Hepatocyte (in vitro differentiated cells): ENCODE results near the gene SESN1. TPM values are rescaled to one million over a fixed set of nuclear protein-coding genes. Genes with fewer than 3 reads are reported as not detected.
A peak's percentile ranks its signal among the peaks of the same experiment; 100 is the strongest.

Experiments
- DNase-seq: peaks from one replicate; pipeline ENCODE4 v3.0.0-alpha.2; 2016; ENCODE audit warnings: low spot score
- H2AFZ ChIP-seq: fragments of 200-600 bp; sonication (generic); 2 replicates; pipeline ENCODE4 v1.6.0; 2016; ENCODE audit warnings: antibody characterized with exemption, mild to moderate bottlenecking
- H3K27ac ChIP-seq: fragments of 200-600 bp; sonication (generic); 2 replicates; pipeline ENCODE4 v1.5.1; 2016; ENCODE audit warnings: mild to moderate bottlenecking
- H3K27me3 ChIP-seq: fragments of 200-600 bp; sonication (generic); 2 replicates; pipeline ENCODE4 v1.6.1; 2016
- H3K36me3 ChIP-seq: fragments of 200-600 bp; sonication (generic); replicated peaks from 2 replicates; pipeline ENCODE4 v1.5.1; 2016; ENCODE audit warnings: low read depth; ENCODE audit not compliant: insufficient read depth
- H3K4me1 ChIP-seq: fragments of 200-600 bp; sonication (generic); 2 replicates; pipeline ENCODE4 v1.5.1; 2016; ENCODE audit warnings: mild to moderate bottlenecking, moderate library complexity; ENCODE audit not compliant: insufficient read depth
- H3K4me2 ChIP-seq: fragments of 200-600 bp; sonication (generic); 2 replicates; pipeline ENCODE4 v1.6.0; 2016
- H3K4me3 ChIP-seq: fragments of 200-600 bp; sonication (generic); 2 replicates; pipeline ENCODE4 v1.5.1; 2016; ENCODE audit warnings: mild to moderate bottlenecking
- H3K79me2 ChIP-seq: fragments of 200-600 bp; sonication (generic); 2 replicates; pipeline ENCODE4 v1.6.0; 2017; ENCODE audit warnings: mild to moderate bottlenecking
- H3K9me2 ChIP-seq: fragments of 200-600 bp; sonication (generic); replicated peaks from 2 replicates; pipeline ENCODE4 v1.6.0; 2017; ENCODE audit warnings: mild to moderate bottlenecking; ENCODE audit not compliant: insufficient read depth
- H3K9me3 ChIP-seq: fragments of 200-600 bp; sonication (generic); 2 replicates; pipeline ENCODE4 v1.5.1; 2016; ENCODE audit warnings: low read depth, mild to moderate bottlenecking
- H4K20me1 ChIP-seq: fragments of 200-600 bp; sonication (generic); 2 replicates; pipeline ENCODE4 v1.6.0; 2016; ENCODE audit warnings: mild to moderate bottlenecking; ENCODE audit not compliant: insufficient read depth, poor library complexity, severe bottlenecking
- CTCF ChIP-seq: fragments of 200-600 bp; sonication (generic); IDR thresholded peaks from 2 replicates; pipeline ENCODE4 v1.5.1; 2016; ENCODE audit warnings: antibody characterized with exemption, mild to moderate bottlenecking; ENCODE audit not compliant: poor library complexity
- EZH2 ChIP-seq: fragments of 200-600 bp; sonication (generic); IDR thresholded peaks from 2 replicates; pipeline ENCODE4 v1.6.1; 2016; ENCODE audit warnings: antibody characterized with exemption, mild to moderate bottlenecking, borderline replicate concordance
- EZH2phosphoT487 ChIP-seq: fragments of 200-600 bp; sonication (generic); IDR thresholded peaks from one replicate; pipeline ENCODE4 v1.6.1; 2018; ENCODE audit warnings: antibody characterized with exemption, mild to moderate bottlenecking, low read depth, moderate library complexity; ENCODE audit not compliant: unreplicated experiment, severe bottlenecking
- WGBS: methylation state at CpG from one replicate; pipeline ENCODE4 v1.1.6; 2016; ENCODE audit warnings: low lambda C conversion rate; ENCODE audit errors: missing lambda C conversion rate; 5-methylcytosine and 5-hydroxymethylcytosine counted together
- polyA plus RNA-seq: library from polyadenylated mRNA; unstranded; fragments of >200 nt; fragmentation: Nextera tagmentation; extraction: Ambion mirVana; gene quantifications from 2 replicates; pipeline ENCODE4 v1.2.1, GENCODE V29; 2016
- total RNA-seq: library from RNA; depleted of rRNA; stranded (reverse); fragments of >200 nt; gene quantifications from 2 replicates; pipeline ENCODE4 v1.2.3, GENCODE V29; 2014

The SESN1 gene
- total and polyA plus RNA-seq, 2 experiments from 2014 or later, result 29.1 to 59.1 TPM

DNA sequence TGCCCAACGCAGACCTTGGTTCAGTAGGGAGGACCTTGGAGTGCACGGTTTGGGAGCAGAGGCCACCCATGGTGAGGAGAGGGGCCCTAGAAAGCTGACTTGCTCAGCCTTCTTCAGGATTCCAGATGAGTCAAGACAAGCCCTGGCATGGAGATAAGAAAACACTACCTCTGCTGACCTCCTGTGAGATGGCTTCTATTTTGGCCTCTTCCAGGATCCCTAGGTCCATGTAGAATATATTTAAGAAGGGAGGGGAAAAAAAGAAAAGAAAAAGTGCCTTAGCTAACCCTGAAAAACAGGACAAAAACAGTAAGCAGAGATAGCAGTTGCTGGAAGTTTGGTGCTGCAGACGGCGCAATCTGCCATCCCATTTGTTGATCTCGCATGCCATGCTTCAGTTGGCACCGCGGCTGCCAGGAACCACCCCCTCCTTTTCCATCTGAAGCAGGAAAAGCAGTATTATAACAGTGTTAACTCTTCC is 146.4 kb downstream of the SESN1 start:
- H3K36me3 ChIP-seq, result no peaks in the 10 kb centered on the region
- no peak for DNase-seq
- no peak overlapping the region for H3K4me2 ChIP-seq
- no peak overlapping the region for H2AFZ ChIP-seq
- H3K4me1 ChIP-seq, result peaks cover 35% of the 10 kb centered on the region
- H3K4me3 ChIP-seq, result no peak overlapping the region
- H3K9me3 ChIP-seq, result no peaks in the 10 kb centered on the region
- TF ChIP-seq EZH2phosphoT487 (no peak), EZH2 (no peak), CTCF (no peak)
- H3K79me2 ChIP-seq, result no peaks in the 10 kb centered on the region
- no peaks in the 10 kb centered on the region for H3K9me2 ChIP-seq
- 88% methylated on average over 7 of the region's 7 CpGs for WGBS
- H3K27me3 ChIP-seq, result no peaks in the 10 kb centered on the region
- no peaks in the 10 kb centered on the region for H4K20me1 ChIP-seq
- peak overlapping the region; percentile 47 for H3K27ac ChIP-seq

- H3K27ac ChIP-seq, result peak overlapping the region; percentile 86
- no peaks in the 10 kb centered on the region for H3K79me2 ChIP-seq
- no peaks in the 10 kb centered on the region for H3K9me3 ChIP-seq
- H2AFZ ChIP-seq, result no peak overlapping the region
- H3K36me3 ChIP-seq, result no peaks in the 10 kb centered on the region
- no peak overlapping the region for H3K4me3 ChIP-seq
- H3K27me3 ChIP-seq, result no peaks in the 10 kb centered on the region
- peaks cover 34% of the 10 kb centered on the region for H3K4me1 ChIP-seq
- no peaks in the 10 kb centered on the region for H4K20me1 ChIP-seq
- no peaks in the 10 kb centered on the region for H3K9me2 ChIP-seq
- DNase-seq, result peak; percentile 58
- TF ChIP-seq EZH2phosphoT487 (no peak), EZH2 (no peak)
- no peak overlapping the region for H3K4me2 ChIP-seq
- 72% methylated on average over 5 of the region's 5 CpGs for WGBS
Observed at GRCh38 chr6:108947114-108947854, 147.4 kb downstream of the SESN1 start.

DNA sequence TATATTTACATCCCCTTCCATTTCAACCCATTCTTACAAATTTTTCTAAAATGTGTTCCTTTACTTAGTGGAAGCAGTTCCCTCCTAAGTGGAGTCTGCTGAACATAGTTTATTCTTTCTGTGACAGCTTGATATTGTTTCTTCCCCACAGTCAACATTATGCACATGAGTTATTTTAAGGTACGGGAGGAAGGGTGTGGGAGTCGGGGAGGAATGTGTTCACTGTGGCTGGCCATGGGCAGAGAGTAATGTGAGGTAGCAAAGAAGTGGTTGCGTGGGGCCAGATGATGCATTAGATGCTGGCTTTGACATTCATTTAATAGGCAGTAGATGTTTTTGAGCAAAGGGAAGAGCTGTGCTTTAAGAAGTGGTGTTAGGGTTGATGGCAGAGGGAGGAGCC is 148.0 kb downstream of the SESN1 start:
- 71% methylated on average over 3 of the region's 3 CpGs for WGBS
- H3K9me3 ChIP-seq, result no peaks in the 10 kb centered on the region
- no peaks in the 10 kb centered on the region for H3K9me2 ChIP-seq
- no peak overlapping the region for H3K4me3 ChIP-seq
- no peaks in the 10 kb centered on the region for H3K79me2 ChIP-seq
- H4K20me1 ChIP-seq, result no peaks in the 10 kb centered on the region
- peaks cover 29% of the 10 kb centered on the region for H3K4me1 ChIP-seq
- H3K27me3 ChIP-seq, result no peaks in the 10 kb centered on the region
- H3K4me2 ChIP-seq, result no peak overlapping the region
- peak overlapping the region; percentile 86 for H3K27ac ChIP-seq
- H3K36me3 ChIP-seq, result no peaks in the 10 kb centered on the region
- H2AFZ ChIP-seq, result no peak overlapping the region
- no peak for DNase-seq
- TF ChIP-seq EZH2 (no peak), CTCF (no peak), EZH2phosphoT487 (no peak)

DNA sequence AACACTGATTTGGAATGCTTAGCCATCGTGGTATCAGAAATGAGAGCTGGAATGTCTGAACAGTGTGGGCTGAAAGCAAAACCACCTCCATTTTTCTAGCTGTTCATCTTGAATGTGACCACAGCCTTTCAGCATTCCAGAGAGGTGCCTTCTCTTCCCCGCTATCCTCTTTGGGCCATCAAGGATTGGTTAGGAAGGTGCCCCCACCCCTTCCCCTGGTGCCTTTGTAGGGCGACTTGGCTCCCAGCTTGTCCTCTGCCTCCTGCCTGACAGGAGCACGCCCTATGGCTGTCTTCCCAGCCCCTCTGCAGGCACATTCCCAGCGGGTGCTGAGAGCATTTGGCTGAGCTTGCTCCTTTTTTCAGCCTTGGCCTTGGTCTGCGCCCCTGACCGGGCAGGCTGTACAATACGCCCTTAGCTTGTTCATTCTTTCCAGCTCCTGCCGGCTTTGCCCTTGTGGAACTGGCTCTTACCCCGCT is 148.9 kb downstream of the SESN1 start:
- Histone ChIP-seq H3K4me2 (peak overlapping the region; percentile 56), H3K79me2 (no peaks in the 10 kb centered on the region), H3K36me3 (no peaks in the 10 kb centered on the region), H3K27me3 (no peaks in the 10 kb centered on the region), H3K4me1 (peaks cover 34% of the 10 kb centered on the region), H3K9me2 (no peaks in the 10 kb centered on the region), H3K4me3 (no peak overlapping the region), H2AFZ (no peak overlapping the region), H4K20me1 (no peaks in the 10 kb centered on the region), H3K9me3 (no peaks in the 10 kb centered on the region), H3K27ac (peak overlapping the region; percentile 86)
- WGBS, result 83% methylated on average over 10 of the region's 10 CpGs
- TF ChIP-seq CTCF (no peak), EZH2 (no peak), EZH2phosphoT487 (no peak)
- no peak for DNase-seq
